NT2/D1 (cell line): ENCODE measurements around the gene TBPL1.

ENCODE experiments used
- DNase-seq: peaks from one replicate; pipeline ENCODE4 v3.0.0-alpha.2; 2011; ENCODE audit warnings: low read depth, low spot score
- H3K27me3 ChIP-seq: 2 replicates; pipeline ENCODE4 v1.6.0; 2011; ENCODE audit warnings: mild to moderate bottlenecking; ENCODE audit not compliant: insufficient read length, insufficient read depth
- H3K36me3 ChIP-seq: 2 replicates; pipeline ENCODE4 v1.6.1; 2011; ENCODE audit warnings: mild to moderate bottlenecking, low read length, mixed read lengths; ENCODE audit not compliant: insufficient read depth, insufficient read length
- H3K4me1 ChIP-seq: 2 replicates; pipeline ENCODE4 v1.5.1; 2011; ENCODE audit not compliant: insufficient read depth, insufficient read length
- H3K4me3 ChIP-seq: 2 replicates; pipeline ENCODE4 v1.5.1; 2011; ENCODE audit warnings: low read depth; ENCODE audit not compliant: insufficient read length
- H3K9ac ChIP-seq: 2 replicates; pipeline ENCODE4 v1.6.0; 2011; ENCODE audit warnings: low read depth; ENCODE audit not compliant: insufficient read length
- H3K9me3 ChIP-seq: 2 replicates; pipeline ENCODE4 v1.5.1; 2011; ENCODE audit warnings: mild to moderate bottlenecking, low read length; ENCODE audit not compliant: insufficient read depth
- SUZ12 ChIP-seq: IDR thresholded peaks from 2 replicates; pipeline ENCODE4 v1.6.1; 2011; ENCODE audit not compliant: insufficient read length, insufficient read depth; ENCODE audit errors: extremely low read depth
- YY1 ChIP-seq: IDR thresholded peaks from 2 replicates; pipeline ENCODE4 v1.6.1; 2011; ENCODE audit not compliant: insufficient read length, insufficient read depth
- ZNF274 ChIP-seq: IDR thresholded peaks from 2 replicates; pipeline ENCODE4 v1.6.1; 2011; ENCODE audit warnings: mild to moderate bottlenecking, low read depth, low read length

Gene TBPL1

DNA sequence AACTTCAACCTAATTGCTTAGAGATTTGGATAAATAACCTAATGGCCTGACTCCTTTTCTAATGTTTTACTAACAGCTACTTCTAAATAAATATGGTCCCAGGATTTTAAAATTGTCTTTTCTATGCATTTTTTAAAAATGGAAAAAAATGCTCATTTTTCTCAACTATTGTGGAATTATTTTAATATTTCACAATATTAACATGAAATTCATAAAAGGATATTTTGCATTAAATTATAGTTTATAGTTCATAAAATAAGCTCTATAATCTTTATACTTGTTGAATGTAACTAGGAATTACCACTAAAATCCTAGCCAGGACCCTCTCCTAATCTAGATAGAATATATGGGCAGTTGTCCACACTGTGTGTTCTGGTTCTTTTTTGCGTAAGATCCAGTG, 37.3 kb downstream of the TBPL1 start:
- no peak overlapping the region for H3K4me3 ChIP-seq
- no peak for TF ChIP-seq SUZ12
- TF ChIP-seq ZNF274, result no peak
- TF ChIP-seq YY1, result no peak
- no peaks in the 10 kb centered on the region for H3K4me1 ChIP-seq
- H3K9me3 ChIP-seq, result no peaks in the 10 kb centered on the region
- no peak overlapping the region for H3K9ac ChIP-seq
- peaks cover 25% of the 10 kb centered on the region for H3K36me3 ChIP-seq
- DNase-seq, result no peak
- no peaks in the 10 kb centered on the region for H3K27me3 ChIP-seq

- TF ChIP-seq SUZ12, result no peak
- no peak for TF ChIP-seq YY1
- TF ChIP-seq ZNF274, result no peak
- H3K36me3 ChIP-seq, result peaks cover 20% of the 10 kb centered on the region
- H3K4me3 ChIP-seq, result no peak overlapping the region
- no peak for DNase-seq
- no peaks in the 10 kb centered on the region for H3K4me1 ChIP-seq
- no peaks in the 10 kb centered on the region for H3K27me3 ChIP-seq
- no peak overlapping the region for H3K9ac ChIP-seq
- H3K9me3 ChIP-seq, result no peaks in the 10 kb centered on the region
Observed at GRCh38 chr6:133991096-133991593, 38.1 kb downstream of the TBPL1 start.

GRCh38 chr6:133992992-133993680, 40.1 kb downstream of the TBPL1 start:
- Histone ChIP-seq H3K9ac (no peak overlapping the region), H3K4me3 (no peak overlapping the region), H3K4me1 (no peaks in the 10 kb centered on the region), H3K27me3 (no peaks in the 10 kb centered on the region), H3K9me3 (no peaks in the 10 kb centered on the region; the same call in 1 of the 2 replicates), H3K36me3 (peaks cover 11% of the 10 kb centered on the region)
- TF ChIP-seq ZNF274, result no peak
- no peak for TF ChIP-seq SUZ12
- TF ChIP-seq YY1, result no peak
- DNase-seq, result no peak

GRCh38 chr6:133995296-133995695, 42.3 kb downstream of the TBPL1 start:
- no peak for DNase-seq
- H3K9me3 ChIP-seq, result no peaks in the 10 kb centered on the region; the same call in 1 of the 2 replicates
- no peaks in the 10 kb centered on the region for H3K27me3 ChIP-seq
- H3K4me1 ChIP-seq, result no peaks in the 10 kb centered on the region
- H3K36me3 ChIP-seq, result peaks cover 2% of the 10 kb centered on the region
- H3K4me3 ChIP-seq, result no peak overlapping the region
- TF ChIP-seq YY1 (no peak), SUZ12 (no peak), ZNF274 (no peak)
- H3K9ac ChIP-seq, result no peak overlapping the region

- no peak for DNase-seq
- no peak overlapping the region for H3K4me3 ChIP-seq
- H3K36me3 ChIP-seq, result no peaks in the 10 kb centered on the region
- H3K9ac ChIP-seq, result no peak overlapping the region
- no peaks in the 10 kb centered on the region for H3K4me1 ChIP-seq
- no peak for TF ChIP-seq ZNF274
- TF ChIP-seq SUZ12, result no peak
- H3K27me3 ChIP-seq, result no peaks in the 10 kb centered on the region
- no peaks in the 10 kb centered on the region; the same call in 1 of the 2 replicates for H3K9me3 ChIP-seq
Observed at GRCh38 chr6:133995758-133996157, 42.7 kb downstream of the TBPL1 start.

- Histone ChIP-seq H3K27me3 (no peaks in the 10 kb centered on the region), H3K4me1 (no peaks in the 10 kb centered on the region), H3K9me3 (no peaks in the 10 kb centered on the region; the same call in 1 of the 2 replicates), H3K4me3 (no peak overlapping the region), H3K36me3 (no peaks in the 10 kb centered on the region), H3K9ac (no peak overlapping the region)
- TF ChIP-seq SUZ12 (no peak), ZNF274 (no peak), YY1 (no peak)
- DNase-seq, result no peak
Observed at GRCh38 chr6:133997267-133997666, 44.2 kb downstream of the TBPL1 start.

GRCh38 chr6:133999305-133999704, 46.3 kb downstream of the TBPL1 start:
- H3K36me3 ChIP-seq, result no peaks in the 10 kb centered on the region
- no peak for DNase-seq
- TF ChIP-seq YY1, result no peak
- TF ChIP-seq SUZ12, result no peak
- TF ChIP-seq ZNF274, result no peak

More at GRCh38 chr6:133999305-133999704, 46.3 kb downstream of the TBPL1 start:
- Histone ChIP-seq H3K9me3 (no peaks in the 10 kb centered on the region; the same call in 1 of the 2 replicates), H3K9ac (no peak overlapping the region), H3K4me3 (no peak overlapping the region), H3K27me3 (no peaks in the 10 kb centered on the region), H3K4me1 (peaks cover 3% of the 10 kb centered on the region)
